PC-9 (cell line): ENCODE results near the gene NUP85.

Experiments used
- EZH2 ChIP-seq: fragments of 200-600 bp; sonication (generic); IDR thresholded peaks from 2 replicates; pipeline ENCODE4 v1.8.0; 2017; ENCODE audit warnings: antibody characterized with exemption, low read depth
- TF ChIP-seq, protein P1 (sequence below): fragments of 200-600 bp; sonication (generic); conservative IDR thresholded peaks from 2 replicates; pipeline ENCODE4 v1.6.1; 2017; ENCODE audit warnings: mixed run types, antibody characterized with exemption, mild to moderate bottlenecking, moderate library complexity

DNA sequence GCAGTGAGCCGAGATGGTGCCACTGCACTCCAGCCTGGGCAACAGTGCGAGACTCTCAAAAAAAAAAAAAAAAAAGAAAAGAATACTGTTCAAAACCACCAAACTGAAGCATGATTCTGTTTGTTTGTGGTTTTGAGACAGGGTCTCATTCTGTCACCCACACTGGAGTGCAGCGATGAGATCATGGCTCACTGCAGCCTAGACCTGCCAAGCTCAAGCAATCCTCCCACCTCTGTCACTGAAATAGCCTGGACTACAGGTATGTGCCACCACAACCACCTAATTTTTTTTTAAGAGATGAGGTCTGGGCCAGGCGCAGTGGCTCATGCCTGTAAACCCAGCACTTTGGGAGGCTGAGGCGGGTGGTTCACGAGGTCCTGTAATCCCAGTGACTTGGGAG, 27.0 kb upstream of the NUP85 start:
- TF ChIP-seq, protein P1, sequence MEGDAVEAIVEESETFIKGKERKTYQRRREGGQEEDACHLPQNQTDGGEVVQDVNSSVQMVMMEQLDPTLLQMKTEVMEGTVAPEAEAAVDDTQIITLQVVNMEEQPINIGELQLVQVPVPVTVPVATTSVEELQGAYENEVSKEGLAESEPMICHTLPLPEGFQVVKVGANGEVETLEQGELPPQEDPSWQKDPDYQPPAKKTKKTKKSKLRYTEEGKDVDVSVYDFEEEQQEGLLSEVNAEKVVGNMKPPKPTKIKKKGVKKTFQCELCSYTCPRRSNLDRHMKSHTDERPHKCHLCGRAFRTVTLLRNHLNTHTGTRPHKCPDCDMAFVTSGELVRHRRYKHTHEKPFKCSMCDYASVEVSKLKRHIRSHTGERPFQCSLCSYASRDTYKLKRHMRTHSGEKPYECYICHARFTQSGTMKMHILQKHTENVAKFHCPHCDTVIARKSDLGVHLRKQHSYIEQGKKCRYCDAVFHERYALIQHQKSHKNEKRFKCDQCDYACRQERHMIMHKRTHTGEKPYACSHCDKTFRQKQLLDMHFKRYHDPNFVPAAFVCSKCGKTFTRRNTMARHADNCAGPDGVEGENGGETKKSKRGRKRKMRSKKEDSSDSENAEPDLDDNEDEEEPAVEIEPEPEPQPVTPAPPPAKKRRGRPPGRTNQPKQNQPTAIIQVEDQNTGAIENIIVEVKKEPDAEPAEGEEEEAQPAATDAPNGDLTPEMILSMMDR: no peak
- no peak for TF ChIP-seq EZH2
